Ureter (tissue), 1 donor: Measurements from ENCODE around the gene C12orf56. TPM values are rescaled to one million over a fixed set of nuclear protein-coding genes. Genes with fewer than 3 reads are reported as not detected.
A peak's percentile ranks its signal among the peaks of the same experiment; 100 is the strongest.

Experiments
- DNase-seq: peaks from one replicate; pipeline ENCODE4 v3.0.0-alpha.2; 2020; ENCODE audit warnings: low spot score
- total RNA-seq: library from RNA; stranded (reverse); gene quantifications from one replicate; pipeline ENCODE4 v1.2.4, GENCODE V29; 2023
- donor health status: DM: yes; HTN: yes; CAD: no.

The C12orf56 gene
- total RNA-seq: not detected

DNA sequence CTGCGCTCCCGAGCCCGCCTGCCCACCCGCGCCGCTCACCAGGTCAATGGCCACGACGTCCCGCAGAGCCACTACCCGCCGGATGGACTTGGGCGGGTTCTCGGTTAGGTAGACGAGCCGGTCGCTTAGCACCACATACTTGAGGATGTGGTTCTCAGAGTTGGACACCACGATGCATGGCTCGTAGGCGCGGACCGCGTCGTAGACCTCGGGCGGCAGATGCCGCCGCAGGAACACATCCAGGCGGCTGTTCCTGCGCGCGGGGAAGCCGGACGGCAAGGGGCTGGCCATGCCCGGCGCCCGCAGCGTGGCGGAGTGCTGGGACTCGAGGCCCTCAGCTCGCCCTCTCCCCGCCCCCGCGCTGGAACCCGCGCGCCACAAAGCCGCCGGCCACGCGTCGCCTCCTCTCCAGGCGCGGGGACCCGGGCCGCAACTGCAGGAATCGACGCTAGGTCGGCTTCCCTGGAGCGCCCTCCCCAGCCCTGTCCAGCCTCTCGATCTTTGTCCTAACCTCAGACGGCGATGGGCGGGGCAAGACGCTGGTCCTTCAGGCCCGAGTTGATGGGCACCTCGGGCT, at the start of gene C12orf56:
Gene C12orf56 (minus strand): TSS at position 484 of the 577 bp plus-strand sequence. CDS start 193 bp downstream, at position 291.
- no peak for DNase-seq

DNA sequence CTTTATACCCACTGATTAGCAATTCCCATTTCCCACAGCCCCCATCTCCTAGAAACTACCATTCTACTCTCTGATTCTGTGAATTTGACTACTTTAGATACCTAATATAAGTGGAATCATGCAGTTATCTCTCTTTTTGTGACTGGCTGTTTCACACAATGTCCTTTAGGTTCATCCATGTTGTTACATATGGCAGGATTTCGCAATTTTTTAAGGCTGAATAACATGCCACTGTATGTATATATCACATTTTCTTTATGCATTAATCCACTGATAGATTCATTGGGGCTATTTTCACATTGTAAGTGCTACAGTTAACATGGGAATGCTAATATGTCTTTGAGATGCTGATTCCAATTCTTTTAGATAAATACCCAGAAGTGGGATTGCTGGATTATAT, 49.5 kb upstream of the C12orf56 start:
- DNase-seq: no peak

GRCh38 chr12:64433915-64434314, 43.4 kb upstream of the C12orf56 start:
- no peak for DNase-seq

- no peak for DNase-seq
Measured at GRCh38 chr12:64431791-64432190, 41.2 kb upstream of the C12orf56 start.

DNA sequence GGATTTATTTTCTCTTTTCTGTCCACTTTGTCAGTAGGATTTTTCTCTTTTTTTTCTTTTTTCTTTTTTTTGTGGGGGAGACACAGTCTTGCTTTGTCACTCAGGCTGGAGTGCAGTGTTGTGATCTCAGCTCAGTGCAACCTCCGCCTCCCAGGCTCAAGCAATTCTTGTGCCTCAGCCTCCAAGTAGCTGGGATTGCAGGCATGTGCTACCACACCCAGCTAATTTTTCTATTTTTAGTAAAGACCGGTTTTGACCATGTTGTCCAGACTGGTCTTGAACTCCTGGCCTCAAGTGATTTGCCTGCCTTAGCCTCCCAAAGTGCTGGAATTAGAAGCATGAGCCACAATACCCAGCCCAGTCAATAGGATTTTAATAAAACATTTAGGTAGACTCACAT, 40.3 kb upstream of the C12orf56 start:
- DNase-seq: no peak

DNA sequence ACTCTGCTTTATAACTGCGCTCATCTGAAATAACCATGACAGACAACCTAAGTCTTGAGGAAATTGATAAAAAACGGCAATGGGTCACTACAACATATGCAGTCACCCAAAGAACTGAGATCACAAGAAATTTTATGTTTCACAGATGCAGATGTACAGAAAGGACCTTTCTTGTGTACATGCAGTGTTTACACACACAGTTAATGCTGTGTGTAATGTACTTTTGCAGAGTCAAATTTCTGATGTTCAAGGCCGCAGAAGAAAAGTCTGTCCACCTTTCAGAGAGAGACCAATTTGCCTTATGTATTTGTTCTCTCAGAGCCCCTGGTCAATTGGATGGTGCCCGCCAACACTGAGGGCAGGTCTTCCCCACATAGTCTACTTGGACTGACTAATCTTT, 38.4 kb upstream of the C12orf56 start:
- DNase-seq: no peak

- no peak for DNase-seq
Measured at GRCh38 chr12:64427988-64428387, 37.4 kb upstream of the C12orf56 start.

DNA sequence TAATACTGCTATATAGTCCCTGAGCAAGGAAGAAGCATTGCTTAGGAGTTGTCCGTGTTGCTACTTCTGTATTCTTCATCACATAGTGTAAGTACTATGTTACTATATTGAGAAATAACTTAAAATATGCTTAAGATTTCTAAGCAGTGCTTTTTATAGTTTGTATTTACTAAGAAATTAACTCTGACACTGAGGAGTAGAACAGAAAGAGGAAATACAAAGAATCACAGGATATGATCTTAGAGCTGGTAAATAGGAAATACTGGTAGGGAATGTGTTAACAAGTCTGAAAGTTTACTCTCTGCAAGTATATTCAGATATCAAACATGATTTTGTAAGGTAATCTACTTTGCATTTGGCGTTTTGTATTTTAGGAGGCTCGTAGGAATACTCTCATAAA, 29.1 kb upstream of the C12orf56 start:
- DNase-seq: no peak

- no peak for DNase-seq
Measured at GRCh38 chr12:64418209-64418608, 27.7 kb upstream of the C12orf56 start.

- no peak for DNase-seq
Measured at GRCh38 chr12:64413884-64414283, 23.3 kb upstream of the C12orf56 start.

DNA sequence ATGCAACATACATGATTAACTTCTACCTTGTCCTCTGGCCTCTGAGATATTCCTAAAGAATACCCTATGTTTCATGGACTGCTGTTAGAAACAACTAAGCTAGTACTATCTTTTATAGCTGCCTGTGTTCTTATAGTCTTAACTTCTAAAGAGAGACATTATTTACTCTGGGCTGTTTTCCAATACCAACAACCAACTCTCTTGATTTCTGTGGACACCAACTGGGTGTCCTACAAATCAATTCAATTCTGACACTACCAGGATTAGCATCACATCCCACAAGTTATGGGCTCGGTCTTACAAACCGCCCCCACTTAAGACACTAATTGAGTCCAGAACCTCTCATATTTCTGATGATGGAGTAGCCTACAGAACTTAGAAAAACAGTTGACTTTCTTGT, 21.9 kb upstream of the C12orf56 start:
- DNase-seq: no peak

DNA sequence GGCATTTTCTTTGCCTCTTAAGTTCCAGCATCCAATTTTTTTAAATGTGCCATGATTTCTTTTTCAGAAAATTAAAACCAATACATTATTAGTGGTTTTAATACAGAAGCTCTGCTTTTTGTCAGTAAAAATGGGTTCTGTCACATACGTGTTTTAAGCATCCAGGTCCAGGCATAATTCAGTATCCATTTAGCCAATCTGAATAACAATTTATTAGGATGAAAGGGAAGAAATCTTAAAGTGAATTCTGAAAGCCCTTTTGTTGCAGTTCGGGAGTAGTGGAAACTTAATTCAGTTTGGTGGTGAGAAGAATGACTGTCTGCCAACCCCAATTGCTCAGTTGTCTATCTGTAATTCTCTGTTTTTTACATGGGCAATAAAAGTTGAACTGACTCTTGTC, 20.9 kb upstream of the C12orf56 start:
- DNase-seq: no peak

DNA sequence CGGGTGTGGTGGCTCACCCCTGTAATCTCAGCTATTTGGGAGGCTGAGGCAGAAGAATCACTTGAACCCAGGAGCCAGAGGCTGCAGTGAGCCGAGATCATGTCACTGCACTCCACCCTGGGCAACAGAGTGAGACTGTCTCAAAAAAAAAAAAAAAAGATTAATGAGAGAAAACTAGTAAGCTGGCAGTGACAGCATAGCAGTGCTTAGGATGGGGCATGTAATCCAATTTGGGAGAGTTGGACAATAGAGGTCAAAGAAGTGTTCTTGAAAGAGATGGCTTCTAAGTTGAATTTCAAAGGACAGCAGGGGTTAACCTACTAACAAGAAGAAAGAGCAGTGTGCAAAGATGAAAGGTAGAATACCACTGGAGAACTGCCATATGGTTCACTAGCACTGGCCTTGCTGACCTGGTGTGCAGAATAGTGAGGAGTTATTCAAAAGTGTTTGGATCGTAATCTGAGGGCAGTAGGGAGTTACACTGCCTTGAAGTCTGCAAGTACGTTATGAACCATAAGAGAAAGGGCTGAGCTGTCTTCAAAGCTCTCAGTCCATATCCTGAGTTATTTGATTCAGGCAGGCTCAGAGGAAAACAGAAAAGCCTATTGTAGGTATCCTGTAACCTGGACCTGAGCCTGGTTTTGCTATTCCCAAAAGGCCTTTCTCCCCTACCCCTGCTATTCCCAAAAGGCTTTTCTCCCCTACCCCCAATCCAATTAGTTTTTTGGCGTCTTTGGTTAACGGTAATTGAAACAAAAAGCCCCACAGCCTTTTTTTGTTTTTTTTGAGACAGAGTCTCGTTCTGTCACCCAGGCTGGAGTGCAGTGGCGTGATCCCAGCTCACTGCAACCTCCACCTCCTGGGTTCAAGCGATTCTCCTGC, 17.0 kb upstream of the C12orf56 start:
- no peak for DNase-seq

- DNase-seq: peak; percentile 78
Measured at GRCh38 chr12:64404470-64405256, 14.1 kb upstream of the C12orf56 start.

DNA sequence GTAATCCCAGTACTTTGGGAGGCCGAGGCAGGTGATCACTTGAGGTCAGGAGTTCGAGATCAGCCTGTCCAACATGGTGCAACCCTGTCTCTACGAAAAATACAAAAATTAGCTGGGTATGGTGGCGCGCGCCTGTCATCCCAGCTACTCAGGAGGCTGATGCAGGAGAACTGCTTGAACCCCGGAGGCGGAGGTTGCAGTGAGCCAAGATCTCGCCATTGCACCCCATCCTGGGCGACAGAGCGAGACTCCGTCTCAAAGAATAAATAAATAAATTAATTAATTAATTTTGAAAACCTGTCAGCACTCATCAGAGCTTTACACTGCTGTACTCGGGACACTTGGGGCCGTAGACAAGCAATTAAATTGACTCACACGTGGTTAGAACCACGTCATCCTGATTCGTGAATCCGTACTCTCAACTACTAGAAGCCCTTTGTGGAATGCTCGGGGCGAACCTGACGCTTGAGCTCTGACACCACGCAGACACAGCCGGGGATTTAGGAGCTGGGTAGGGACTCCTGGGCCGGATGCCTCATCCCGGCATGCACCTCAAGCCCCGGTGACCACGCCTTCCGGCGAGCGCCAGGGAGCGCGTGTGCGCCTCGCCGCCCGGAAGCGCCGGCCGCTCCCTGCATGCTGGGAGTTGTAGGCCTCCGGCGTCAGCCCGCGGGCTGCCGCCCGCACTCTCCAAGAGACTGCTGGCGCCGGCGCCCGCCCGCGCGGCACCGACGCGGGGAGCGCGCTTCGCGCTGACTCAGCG, 13.3 kb upstream of the C12orf56 start, which contains the start of gene XPOT:
Gene XPOT (plus strand): TSS at position 686 of the 763 bp plus-strand sequence. CDS start 5,644 bp downstream, outside the sequence.
- DNase-seq: peak; percentile 94

- no peak for DNase-seq
Measured at GRCh38 chr12:64402181-64402580, 11.6 kb upstream of the C12orf56 start.

DNA sequence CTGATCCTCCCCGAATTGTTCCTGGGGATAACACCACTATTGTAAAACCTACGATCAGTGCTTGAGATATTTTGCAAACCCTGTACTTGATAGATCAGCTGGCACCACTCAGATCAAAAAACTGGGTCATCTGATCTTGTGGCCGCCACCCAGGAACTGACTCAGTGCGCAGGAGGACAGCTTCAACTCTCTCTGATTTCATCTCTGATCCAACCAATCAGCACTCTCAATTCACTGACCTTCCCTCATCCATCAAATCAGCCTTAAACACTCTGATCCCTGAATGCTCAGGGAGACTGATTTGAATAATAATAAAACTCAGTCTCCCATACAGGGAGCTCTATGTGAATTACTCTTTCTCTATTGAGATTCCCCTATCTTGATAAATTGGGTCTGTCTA, 9.5 kb upstream of the C12orf56 start:
- no peak for DNase-seq

DNA sequence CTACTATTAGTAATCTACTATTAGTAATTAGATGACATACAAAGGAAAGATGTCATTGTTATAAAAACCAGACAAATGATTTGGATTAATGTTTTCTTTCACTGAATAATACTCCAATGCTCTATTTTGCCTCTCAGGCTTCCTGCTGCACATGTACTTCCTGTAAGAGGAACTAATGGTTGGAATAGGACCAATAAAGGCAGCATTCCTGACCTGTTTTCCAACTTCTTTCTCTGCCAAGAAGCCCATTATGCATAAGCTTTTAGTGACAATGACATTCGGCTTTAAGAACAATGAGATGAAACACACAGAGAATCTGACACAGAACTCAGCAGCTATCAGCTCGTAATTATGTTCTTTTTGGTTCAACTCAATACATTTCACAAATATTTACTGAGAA, 5.2 kb upstream of the C12orf56 start:
- no peak for DNase-seq

GRCh38 chr12:64392221-64392620, 1.7 kb upstream of the C12orf56 start:
- no peak for DNase-seq

DNA sequence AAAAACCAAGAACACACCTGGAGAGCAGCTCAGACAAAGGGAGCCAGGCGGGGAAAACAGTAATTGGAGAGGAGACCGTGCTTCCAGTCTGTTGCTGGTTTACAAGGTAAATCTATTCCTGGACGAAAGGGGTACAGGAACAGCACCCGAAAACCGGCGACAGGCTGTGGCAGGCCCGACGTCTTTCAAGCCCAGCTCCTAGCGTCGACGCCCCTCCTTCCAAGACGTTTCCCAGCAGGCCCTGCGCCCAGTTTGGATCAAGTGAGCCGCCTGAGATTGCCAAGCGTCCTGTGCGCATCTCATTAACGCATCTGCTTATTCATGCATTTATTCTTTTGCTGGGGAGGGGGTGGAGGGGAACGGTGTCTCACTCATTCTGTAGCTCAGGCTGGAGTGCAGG, 1.4 kb downstream of the C12orf56 start:
- DNase-seq: no peak

DNA sequence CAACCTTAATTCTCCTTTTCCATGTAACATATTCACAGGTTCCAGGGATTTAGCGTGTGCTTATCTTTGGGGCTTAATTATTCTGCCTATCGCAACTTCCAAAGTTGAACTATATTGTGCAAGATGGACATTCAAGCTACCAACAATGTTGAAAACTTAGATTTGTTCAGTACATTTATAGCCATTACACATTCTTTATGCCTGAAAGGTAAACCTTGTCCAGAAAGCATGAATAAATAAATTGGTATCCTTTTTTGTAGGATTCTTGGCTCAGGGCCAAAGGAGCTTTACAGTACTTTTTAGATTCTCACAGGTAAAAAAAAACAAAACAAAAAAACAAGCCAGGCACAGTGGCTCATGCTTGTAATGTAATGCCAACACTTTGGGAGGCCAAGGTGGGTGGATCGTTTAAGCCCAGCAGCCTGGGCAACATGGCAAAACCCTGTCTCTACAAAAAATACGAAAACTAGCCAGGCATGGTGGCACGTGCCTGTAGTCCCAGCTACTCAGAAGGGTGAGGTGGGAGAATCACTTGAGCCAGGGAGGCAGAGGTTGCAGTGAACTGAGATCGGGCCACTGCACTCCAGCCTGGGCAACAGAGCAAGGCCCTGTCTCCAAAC, 3.3 kb downstream of the C12orf56 start:
- no peak for DNase-seq
